ENCODE results near the gene LRMDA. TPM values are rescaled to one million over a fixed set of nuclear protein-coding genes. Genes with fewer than 3 reads are reported as not detected.

Gene LRMDA
- total RNA-seq, 2 experiments from 2014 or later: not detected

DNA sequence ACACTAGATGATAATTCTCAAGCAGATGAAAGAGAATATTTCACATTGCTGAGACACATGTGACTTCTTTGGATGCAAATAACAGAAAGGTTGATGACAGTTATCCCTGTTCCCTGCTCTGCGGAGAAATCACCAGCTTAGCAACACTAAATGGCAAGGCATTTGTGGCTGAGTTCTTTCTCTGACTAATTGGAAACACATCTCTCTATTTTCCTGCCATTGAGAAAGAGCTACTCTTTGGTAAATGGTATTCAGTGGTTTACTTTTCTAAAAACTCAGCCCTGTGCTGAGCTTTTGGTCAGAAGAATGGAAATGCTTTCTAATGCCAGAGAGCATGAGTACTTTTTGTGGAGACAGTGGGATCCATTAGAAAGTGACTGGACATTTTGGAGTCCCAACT, 771.4 kb downstream of the LRMDA start:
- POLR2A ChIA-PET: no interaction called here
- Histone ChIP-seq H3K4me1 (ENCODE audit: insufficient read depth, low read length, poor library complexity, severe bottlenecking) (no peaks in the 10 kb centered on the region), H3K9me2 (ENCODE audit: insufficient read depth, low read length) (no peaks in the 10 kb centered on the region), H3K9me3 (ENCODE audit: low read length) (no peaks in the 10 kb centered on the region), H4K20me1 (ENCODE audit: insufficient read depth, low read length) (no peaks in the 10 kb centered on the region), H3K27ac (ENCODE audit: low read depth, low read length, poor library complexity, severe bottlenecking) (no peak overlapping the region), H3K4me2 (ENCODE audit: low read length) (no peak overlapping the region), H3K4me3 (ENCODE audit: low read depth, low read length, poor library complexity, severe bottlenecking) (no peak overlapping the region), H3K79me2 (ENCODE audit: insufficient read depth, low read depth, low read length) (no peaks in the 10 kb centered on the region), H2AFZ (ENCODE audit: low read length) (no peak overlapping the region), H3K36me3 (ENCODE audit: insufficient read depth, low read length) (no peaks in the 10 kb centered on the region)
- BruUV-seq (replicated peaks): no TSS peak
- intact Hi-C loops (cut with micrococcal nuclease; ENCODE audit: unreplicated experiment): no loop called here
- CTCF ChIA-PET (ENCODE audit: unreplicated experiment): no interaction called here
- no peak for DNase-seq (ENCODE audit: low spot score)
- TF ChIP-seq EZH2phosphoT487 (IDR thresholded peaks at IDR 0.05; ENCODE audit: borderline replicate concordance, low read depth, low read length): no peak
- TF ChIP-seq, protein P1, sequence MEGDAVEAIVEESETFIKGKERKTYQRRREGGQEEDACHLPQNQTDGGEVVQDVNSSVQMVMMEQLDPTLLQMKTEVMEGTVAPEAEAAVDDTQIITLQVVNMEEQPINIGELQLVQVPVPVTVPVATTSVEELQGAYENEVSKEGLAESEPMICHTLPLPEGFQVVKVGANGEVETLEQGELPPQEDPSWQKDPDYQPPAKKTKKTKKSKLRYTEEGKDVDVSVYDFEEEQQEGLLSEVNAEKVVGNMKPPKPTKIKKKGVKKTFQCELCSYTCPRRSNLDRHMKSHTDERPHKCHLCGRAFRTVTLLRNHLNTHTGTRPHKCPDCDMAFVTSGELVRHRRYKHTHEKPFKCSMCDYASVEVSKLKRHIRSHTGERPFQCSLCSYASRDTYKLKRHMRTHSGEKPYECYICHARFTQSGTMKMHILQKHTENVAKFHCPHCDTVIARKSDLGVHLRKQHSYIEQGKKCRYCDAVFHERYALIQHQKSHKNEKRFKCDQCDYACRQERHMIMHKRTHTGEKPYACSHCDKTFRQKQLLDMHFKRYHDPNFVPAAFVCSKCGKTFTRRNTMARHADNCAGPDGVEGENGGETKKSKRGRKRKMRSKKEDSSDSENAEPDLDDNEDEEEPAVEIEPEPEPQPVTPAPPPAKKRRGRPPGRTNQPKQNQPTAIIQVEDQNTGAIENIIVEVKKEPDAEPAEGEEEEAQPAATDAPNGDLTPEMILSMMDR (conservative IDR thresholded peaks at IDR 0.05; ENCODE audit: low read length): no peak

DNA sequence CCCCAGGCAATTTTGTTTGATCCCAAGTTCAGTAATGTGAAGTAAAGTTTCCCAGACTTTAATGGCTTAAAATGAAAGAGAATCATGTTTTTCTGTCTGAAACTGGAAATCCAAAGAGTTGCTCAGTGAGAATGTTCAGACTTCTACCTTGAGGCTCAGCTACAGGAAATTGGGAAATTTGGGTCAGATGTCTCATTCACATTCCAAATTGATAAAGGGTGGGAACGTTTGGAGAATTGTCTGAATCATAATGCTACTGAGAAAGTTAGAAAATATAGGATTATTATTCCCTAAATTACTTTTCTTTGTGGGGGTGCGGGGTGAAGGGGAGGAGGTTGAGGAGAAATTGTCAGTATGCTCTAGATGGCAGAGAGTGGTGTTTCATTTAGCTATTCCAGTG, 773.9 kb downstream of the LRMDA start:
- Histone ChIP-seq H3K36me3 (ENCODE audit: insufficient read depth, low read length) (no peaks in the 10 kb centered on the region), H4K20me1 (ENCODE audit: insufficient read depth, low read length) (no peaks in the 10 kb centered on the region), H3K27ac (ENCODE audit: low read depth, low read length, poor library complexity, severe bottlenecking) (no peak overlapping the region), H3K9me3 (ENCODE audit: low read length) (no peaks in the 10 kb centered on the region), H3K4me3 (ENCODE audit: low read depth, low read length, poor library complexity, severe bottlenecking) (no peak overlapping the region), H3K9me2 (ENCODE audit: insufficient read depth, low read length) (no peaks in the 10 kb centered on the region), H2AFZ (ENCODE audit: low read length) (no peak overlapping the region), H3K4me2 (ENCODE audit: low read length) (no peak overlapping the region), H3K79me2 (ENCODE audit: insufficient read depth, low read depth, low read length) (no peaks in the 10 kb centered on the region), H3K4me1 (ENCODE audit: insufficient read depth, low read length, poor library complexity, severe bottlenecking) (no peaks in the 10 kb centered on the region)
- intact Hi-C loops (cut with micrococcal nuclease; ENCODE audit: unreplicated experiment): no loop called here
- no TSS peak for BruUV-seq (replicated peaks)
- no peak for DNase-seq (ENCODE audit: low spot score)
- TF ChIP-seq, protein P1 (conservative IDR thresholded peaks at IDR 0.05; ENCODE audit: low read length): no peak
- no peak for TF ChIP-seq EZH2phosphoT487 (IDR thresholded peaks at IDR 0.05; ENCODE audit: borderline replicate concordance, low read depth, low read length)
- CTCF ChIA-PET (ENCODE audit: unreplicated experiment): no interaction called here
- POLR2A ChIA-PET: no interaction called here

DNA sequence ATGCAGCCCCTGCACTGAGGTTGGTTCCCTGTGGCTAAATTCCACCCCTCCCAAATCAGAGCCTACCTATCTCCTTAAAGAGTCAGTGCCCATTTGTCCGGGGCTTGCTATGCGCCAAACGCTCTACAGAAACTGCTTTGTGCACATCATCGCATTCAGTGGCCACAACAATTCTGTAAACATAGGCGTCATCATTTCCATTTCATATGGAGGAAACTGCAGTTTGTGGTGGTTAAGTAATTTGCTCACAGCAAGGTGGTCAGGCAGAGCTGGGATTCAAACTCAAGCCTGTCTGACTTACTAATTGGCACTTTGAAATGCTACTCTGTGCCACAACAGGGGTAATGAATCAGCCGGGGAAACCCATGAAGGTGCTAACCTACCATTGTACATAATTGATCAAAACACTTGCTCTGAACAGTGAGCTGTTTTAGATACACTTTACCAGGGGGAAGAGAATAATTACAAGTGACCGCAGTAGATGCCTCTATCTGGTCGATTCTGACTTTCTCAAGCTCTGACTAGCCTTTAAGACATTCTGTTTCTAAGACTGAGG, 775.5 kb downstream of the LRMDA start:
- no peaks in the 10 kb centered on the region for H3K9me2 ChIP-seq (ENCODE audit: insufficient read depth, low read length)
- CTCF ChIA-PET (ENCODE audit: unreplicated experiment): no interaction called here
- BruUV-seq (replicated peaks): no TSS peak
- H3K79me2 ChIP-seq (ENCODE audit: insufficient read depth, low read depth, low read length): no peaks in the 10 kb centered on the region
- no peak overlapping the region for H3K27ac ChIP-seq (ENCODE audit: low read depth, low read length, poor library complexity, severe bottlenecking)
- no peaks in the 10 kb centered on the region for H4K20me1 ChIP-seq (ENCODE audit: insufficient read depth, low read length)
- no peaks in the 10 kb centered on the region for H3K36me3 ChIP-seq (ENCODE audit: insufficient read depth, low read length)
- H3K4me1 ChIP-seq (ENCODE audit: insufficient read depth, low read length, poor library complexity, severe bottlenecking): no peaks in the 10 kb centered on the region
- H3K9me3 ChIP-seq (ENCODE audit: low read length): no peaks in the 10 kb centered on the region
- no peak overlapping the region for H3K4me2 ChIP-seq (ENCODE audit: low read length)
- no peak for DNase-seq (ENCODE audit: low spot score)
- H2AFZ ChIP-seq (ENCODE audit: low read length): no peak overlapping the region
- no peak overlapping the region for H3K4me3 ChIP-seq (ENCODE audit: low read depth, low read length, poor library complexity, severe bottlenecking)
- POLR2A ChIA-PET: no interaction called here
- intact Hi-C loops (cut with micrococcal nuclease; ENCODE audit: unreplicated experiment): no loop called here
- TF ChIP-seq, protein P1 (conservative IDR thresholded peaks at IDR 0.05; ENCODE audit: low read length): no peak
- no peak for TF ChIP-seq EZH2phosphoT487 (IDR thresholded peaks at IDR 0.05; ENCODE audit: borderline replicate concordance, low read depth, low read length)

All from OCI-LY7 (cell line).